Measurements from ENCODE around the gene SHCBP1L.

GRCh38 chr1:182877842-182878241 is 75.1 kb downstream of the SHCBP1L start:
- TF ChIP-seq CTCF (IDR thresholded peaks at IDR 0.05) = no peak
- TF ChIP-seq POLR2AphosphoS5 (IDR thresholded peaks at IDR 0.05) = no peak

All from breast epithelium (tissue), 3 donors.